HL-60/S4 (cell line): ENCODE data around the gene NEK10.

ENCODE experiments used
- in situ Hi-C: fragments of 300-500 bp; cut with MboI; formaldehyde crosslinking; loops from 2 replicates; pipeline ENCODE4 v1.14.3; 2022; ENCODE audit warnings: low sequenced_read_pairs

The NEK10 gene

DNA sequence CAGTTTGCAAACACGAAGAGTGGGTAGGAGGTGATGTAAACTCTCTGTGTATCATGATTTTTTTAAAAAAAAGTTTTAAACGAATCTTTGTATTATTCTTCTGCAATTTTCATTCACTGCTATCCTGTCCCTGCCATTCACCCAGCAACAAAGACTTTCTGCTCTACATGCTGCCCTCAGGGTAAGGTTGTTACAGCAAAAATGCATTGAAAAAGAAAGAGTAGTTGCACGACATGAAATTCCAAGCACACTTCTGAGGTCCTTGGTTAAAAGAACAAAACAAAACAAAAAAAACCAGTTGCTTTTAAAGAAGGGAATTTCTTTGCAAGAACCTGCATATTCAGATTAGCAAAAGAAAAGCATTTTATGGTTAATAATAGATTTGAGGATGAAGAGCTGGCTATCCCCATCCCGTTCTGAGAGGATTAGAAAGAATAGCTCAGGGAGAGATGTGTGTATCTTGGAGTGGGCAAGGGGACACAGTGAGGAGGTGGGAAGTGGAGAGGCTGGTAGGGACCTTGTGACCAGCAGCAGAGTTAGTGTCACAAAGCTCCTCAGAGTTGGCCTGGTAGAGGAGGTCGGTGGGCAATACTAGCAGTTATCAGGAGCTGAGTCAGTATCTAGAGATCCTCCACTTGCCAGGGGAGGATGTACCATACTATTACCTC is 290.8 kb downstream of the NEK10 start:
- in situ Hi-C loops: no loop called here

DNA sequence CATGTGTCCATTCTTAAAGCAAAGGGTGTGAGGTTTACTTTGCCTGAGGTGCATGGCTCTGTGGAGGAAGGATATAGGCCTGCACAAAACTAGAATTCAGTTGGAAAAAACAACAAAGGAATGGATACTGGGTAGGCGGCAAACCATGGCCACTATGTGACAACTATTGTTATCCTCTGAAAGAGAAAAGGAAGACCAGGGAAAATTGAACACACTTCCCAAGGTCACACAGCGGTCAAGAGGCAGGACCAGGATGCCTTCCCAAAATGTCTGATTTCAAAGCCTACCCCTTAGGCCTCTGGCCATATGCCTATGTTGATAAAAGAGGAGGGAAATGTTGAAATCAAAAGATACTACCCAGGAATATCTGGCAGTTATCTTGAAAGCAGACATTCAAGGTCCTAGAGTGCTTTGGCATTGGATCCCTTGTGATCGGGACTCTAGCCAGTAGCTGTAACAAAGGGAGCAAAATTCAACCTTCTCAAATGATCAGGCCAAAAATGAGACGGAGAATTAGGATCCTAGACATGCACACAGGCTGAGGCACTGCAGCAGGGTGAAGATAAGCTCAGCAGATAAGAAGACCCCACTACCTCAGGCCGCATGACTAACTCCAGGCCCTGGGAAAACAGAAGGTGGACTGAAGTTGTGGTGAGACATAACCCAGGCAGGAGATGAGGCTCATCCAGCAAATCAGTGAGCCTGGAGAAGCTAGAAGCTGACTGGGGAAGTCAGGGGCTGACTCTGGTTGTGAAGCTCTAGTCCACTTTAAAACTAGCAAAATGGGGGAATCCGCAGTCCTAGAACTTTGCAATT is 292.2 kb downstream of the NEK10 start:
- in situ Hi-C loops: no loop called here

DNA sequence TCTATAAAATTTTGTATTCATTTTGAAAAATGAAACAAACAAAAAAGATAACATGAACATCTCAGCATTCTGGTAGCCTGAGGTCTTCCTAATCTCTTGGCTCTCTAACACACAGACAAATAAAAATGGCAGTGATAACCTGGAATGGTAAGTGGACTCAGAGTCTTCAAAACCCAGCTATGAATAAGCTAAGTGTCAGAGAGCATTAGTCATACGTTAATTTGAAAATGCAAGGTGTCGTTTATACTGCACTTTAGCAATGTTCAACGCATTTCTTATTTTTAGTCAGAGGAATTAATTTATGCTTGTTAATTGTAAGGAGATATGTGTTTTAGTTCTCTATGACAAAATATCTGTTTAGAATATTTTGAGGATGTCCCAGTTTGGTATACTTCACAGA is 294.3 kb downstream of the NEK10 start:
- in situ Hi-C loops: no loop called here

DNA sequence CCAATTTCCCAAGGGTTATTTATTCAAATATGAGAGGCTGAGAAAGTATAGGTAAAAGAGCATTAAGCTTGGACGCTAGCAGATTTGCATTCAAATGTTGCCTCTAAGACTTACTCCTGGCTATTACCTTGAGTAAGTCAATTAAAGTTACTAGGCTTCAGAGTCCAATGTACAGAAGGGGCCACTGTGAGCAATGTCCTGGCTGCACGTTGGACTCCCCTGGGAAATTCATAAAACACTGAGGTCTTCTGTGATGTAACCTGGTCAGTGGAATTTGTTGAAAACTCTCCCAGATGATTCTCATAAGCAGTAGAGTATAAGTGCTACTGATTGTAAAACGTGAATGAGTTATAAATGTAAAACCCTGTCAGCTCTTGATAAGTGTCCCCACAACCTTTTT is 295.3 kb downstream of the NEK10 start:
- in situ Hi-C loops: no loop called here

DNA sequence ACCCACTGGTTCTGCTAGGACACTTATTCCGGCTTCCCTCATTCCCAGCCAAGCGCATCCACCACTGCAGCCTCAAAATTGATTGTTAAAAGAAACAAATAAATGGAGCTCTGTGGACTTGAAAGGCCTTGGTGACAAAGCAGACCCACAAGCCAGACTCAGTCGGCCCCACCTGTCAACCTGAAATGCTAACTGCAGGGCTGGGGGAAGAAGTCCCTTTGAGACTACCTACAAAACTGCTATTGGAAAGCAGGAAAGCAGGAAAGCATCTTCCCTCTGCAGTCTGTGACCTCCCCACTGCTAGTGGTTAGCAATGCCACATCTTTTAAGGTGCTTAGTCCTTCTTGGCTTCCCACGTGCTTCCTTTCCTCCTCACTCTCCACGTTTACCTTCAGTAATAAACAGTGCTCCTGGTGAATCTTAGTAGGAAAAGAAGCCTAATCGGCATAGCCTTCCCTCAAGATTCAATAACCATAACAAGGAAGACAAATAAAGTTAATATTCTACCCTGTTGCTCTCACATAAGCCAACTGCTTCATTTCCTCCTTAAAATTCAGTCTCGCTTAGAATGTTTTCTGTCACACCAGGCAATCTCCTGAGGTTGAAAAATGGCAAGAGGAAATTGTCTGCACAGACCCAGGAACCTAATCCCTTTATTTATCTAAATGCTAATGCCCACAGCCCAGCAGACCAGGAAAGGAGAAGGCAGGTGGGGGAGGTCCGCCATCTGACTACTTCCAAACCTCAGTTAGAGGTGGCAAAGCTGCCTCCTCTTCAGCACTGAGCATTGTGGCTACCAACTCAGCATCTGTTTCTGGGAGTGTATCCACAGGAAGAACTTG is 296.2 kb downstream of the NEK10 start:
- in situ Hi-C loops: no loop called here

DNA sequence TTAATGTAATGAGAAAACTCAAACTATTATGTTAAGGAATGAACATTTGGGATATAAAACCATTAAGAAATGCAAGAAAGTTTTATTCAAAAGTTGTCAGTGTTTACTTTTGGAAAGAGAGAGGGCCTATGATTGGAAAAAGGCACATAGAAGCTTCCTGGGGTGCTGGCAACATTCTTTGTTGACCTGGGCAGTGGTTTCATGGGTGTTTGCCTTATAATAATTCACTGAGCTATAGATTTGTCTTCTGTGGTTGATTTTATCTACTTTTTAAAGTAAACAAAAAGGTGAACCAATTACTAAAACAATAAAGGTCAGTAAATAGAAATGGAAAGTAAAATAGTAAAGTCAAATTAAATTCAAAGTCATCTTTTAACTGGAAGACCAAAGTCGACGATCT is 308.8 kb downstream of the NEK10 start:
- in situ Hi-C loops: no loop called here
